Hepatic stellate cell (primary cell): ENCODE results near the gene TET3.
"Not testable (repeated sequence)": the region's sequence is repeated elsewhere in the genome, so short reads cannot be mapped to it uniquely, and the experiment has no call there.

Experiments
- DNase-seq: peaks from one replicate; pipeline ENCODE4 v3.0.0; 2011; ENCODE audit warnings: low spot score

Gene TET3

DNA sequence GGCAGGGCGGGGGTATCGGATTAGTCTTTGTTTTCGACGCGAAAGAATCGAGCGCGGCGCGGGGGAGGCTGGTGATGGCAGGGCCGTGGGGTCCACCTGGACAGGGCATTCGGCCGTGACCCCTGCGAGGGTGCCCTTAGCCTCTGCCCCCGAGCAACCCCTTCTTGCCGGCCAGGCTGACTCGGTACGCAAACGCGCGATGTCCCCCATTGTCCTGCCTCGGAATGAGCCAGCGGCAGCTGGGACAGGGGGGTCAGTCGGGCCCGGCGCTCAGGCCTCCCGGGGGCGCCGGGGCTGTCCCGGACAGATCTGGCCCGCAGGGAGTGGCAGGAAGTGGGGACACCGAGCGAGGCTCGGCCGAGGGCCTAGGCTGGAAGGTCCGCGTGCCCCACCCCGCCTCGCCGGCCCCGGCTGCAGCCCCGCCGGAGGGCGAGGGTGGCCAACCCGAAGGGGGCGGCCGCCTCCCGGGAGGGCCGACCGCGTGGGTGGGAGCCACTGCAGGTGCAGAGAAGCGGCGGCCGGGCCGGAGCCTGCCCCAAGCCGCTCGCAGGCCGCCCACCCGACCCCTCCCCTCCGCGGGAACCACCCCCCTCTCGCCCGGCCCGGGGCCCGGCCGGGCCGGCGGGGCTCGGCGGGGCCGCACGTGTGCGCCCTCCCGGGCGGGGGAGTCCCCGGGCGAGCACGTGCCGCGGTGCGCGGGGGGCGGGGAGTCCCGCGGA, at the start of gene TET3:
Gene TET3 (plus strand): TSS at position 708 of the 719 bp plus-strand sequence. CDS start 1,494 bp downstream, outside the sequence.
- DNase-seq: peak; percentile 32

DNA sequence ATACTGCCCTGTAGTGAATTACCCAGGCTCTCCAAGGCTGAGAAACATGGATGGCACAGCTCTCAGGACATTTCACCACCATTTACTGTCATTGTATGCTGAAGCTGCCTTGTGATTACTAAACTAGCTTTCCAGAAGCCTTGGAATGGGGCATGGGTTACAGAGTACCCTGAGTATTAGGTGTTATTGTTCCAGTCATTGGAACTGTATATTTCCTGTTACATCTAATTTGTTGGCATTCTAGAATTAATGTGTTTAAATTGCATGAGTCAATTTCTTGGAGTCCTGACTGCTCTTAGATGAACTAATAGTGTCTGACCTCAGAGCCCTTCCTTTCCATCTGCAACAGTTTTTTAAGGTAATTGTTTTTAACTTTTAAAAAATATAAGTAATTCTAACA, 49.1 kb upstream of the TET3 start:
- DNase-seq: no peak

DNA sequence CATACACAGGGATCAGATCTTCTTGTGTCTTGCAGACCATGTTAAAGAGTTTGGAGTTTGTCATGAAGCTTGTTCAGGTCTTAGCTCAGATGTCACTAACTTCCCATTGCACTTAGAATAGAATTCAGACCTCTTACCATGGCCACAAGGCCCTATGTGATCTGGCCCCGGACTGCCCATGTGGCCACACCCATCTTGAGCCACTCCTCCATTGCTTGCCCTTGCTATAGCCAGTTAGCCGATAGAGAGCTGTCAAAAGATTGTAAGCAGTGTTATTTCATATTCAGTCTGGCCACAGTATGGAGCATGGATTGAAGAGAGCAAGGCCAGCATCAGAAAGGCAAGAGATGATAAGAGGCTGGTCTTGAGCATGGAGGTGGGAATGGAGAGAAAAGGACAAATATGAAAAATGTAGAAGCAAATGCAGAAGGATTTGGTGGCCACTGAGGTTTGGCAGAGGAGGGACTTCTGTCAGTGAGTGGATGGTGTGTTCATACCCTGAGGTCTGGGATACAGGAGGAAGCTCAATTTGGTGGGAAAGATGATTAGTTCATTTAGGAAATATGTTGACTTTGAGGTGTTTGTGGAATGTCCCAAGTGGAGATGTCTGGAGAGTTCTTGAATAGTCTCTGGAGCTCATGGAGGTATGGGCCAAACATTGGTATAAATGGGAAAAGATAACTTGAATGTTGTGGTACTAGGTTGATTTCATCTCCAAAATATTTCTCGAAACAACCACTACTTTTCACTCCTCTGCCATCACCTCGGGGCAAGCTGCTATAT, 47.4 kb upstream of the TET3 start:
- DNase-seq: no peak

DNA sequence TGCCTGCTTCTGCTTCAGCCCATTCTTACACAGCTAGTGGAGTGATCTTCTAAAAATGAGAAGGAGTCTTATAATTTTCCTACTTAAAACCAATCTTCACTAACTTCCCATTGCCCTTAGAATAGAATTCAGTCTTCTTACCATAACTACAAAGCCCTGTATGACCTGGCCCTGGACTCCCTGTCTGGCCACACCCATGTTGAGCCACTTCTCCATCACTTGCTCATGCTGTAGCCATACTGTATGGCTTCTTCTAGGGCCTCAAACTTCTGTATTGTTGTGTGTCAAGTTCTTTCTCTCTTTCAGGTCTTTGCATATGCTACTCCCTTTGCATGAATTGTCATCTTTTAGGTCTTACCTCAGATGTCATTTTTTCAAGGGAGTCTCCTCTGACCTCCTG, 46.8 kb upstream of the TET3 start:
- no peak for DNase-seq

DNA sequence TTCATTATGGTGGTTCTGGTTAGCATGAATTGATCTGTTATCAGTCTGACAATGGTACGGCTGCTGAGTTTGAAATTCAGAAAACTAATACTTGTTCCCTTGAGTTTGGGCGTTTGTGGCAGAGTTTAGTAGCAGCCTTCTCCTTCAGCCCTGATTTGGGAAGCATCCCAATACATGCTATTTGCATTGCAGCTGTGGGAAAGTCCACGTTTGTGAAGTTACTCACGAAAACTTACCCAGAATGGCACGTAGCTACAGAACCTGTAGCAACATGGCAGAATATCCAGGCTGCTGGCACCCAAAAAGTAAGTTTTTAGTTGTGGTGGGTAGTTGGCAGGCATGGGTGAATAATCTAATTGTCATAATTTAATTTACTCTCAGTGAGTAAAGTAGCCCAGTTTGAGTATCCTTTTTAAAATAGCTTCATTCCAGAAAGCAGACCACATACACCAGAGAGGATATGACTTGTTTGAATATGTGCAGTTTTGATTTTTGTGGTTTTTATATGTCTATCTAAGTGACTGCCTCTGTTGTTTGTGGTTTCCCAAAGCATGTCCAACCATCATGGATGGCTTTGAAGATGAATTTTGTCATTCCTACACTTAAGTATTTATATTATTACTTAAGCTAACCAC, 45.9 kb upstream of the TET3 start:
- DNase-seq: peak; percentile 62

DNA sequence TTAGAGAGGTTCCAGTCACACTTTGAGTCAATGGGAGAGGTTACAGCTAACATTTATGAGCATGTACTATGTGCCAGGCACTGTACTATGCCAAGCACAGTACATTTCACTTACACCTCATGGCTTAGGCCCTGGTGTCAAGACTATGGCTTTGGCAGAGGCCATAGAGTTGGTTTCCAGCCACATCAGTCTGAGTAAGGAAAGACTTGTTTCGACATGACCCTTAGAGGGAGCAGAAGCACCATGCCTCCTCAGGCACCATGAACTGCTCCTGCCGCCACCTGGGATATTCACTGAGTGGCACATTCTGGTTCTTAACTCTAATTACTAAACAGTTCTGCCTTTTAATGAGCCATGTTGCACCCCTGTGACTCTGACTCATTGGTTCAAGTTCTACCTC, 45.3 kb upstream of the TET3 start:
- DNase-seq: peak; percentile 27

DNA sequence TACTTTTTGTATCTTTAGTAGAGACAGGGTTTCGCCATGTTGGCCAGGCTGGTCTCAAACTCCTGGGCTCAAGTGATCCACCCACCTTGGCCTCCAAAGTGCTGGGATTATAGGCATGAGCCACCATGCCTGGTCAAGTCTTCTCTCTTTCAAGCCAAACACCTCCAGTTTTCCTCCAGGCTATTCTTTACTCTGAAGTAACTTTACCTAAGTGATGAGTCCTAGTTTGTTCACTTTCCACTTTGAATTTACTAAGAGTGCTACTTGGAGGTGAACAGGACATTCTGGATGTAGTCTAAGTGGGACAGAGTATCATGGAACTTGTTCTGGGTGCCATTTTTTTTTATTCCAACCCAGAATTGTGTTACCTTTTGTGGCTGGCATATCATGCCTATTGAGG, 44.6 kb upstream of the TET3 start:
- not testable (repeated sequence) for DNase-seq

DNA sequence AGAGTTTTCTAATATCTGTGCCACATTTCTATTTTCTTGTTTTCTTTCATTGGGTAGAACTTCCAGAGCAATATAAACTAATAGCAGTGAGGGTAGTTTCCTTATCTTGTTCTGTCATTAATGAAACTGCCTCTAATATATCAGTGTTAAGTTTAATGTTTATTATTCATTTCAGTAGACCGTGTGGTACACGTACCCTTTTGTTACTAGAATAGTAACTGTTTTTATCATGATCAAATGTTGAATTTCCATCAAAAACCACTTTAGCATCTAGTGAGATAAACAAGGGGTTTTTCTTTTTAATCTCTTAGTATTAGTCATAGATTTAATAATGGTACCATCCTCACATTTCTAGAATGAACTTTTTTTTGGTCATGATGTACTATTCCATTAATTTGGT, 42.0 kb upstream of the TET3 start:
- no peak for DNase-seq

DNA sequence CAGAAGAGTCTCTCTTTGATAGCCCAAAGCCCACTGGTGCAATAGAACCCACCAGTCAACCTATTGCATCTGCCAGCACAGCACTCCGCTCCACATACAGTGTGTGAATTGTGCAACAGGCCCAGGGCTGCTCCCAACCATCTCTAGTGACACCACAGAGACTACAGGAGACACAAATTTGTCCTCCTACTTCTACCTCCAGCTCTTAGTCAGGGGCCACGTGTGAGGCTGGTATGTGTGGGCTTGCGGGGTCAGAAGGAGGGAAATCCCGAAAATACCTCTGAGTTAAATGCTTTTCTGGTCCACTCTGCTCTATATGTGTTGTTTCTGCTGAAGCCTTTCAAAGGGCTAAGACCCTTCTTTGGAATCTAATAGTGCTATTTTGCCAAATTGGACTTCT, 40.0 kb upstream of the TET3 start:
- DNase-seq: no peak

DNA sequence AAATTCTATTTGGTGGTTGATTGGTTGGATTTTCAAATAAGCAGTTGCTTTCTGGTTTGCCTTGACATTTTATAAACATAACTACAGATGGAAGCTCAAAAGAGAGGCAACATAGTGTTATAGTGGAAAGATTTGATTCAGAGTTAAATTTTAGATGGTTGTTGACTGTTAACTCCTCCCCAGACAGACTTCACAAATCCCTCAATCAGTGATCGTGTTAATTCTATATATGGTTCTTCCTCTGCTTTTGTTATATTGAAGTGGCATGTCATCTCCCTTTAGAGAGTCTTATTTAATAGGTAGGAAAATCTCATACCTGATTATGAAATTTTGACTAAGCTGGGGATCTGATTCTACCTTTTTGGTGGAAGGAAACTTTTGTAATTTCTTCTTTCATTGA, 38.5 kb upstream of the TET3 start:
- DNase-seq: no peak

DNA sequence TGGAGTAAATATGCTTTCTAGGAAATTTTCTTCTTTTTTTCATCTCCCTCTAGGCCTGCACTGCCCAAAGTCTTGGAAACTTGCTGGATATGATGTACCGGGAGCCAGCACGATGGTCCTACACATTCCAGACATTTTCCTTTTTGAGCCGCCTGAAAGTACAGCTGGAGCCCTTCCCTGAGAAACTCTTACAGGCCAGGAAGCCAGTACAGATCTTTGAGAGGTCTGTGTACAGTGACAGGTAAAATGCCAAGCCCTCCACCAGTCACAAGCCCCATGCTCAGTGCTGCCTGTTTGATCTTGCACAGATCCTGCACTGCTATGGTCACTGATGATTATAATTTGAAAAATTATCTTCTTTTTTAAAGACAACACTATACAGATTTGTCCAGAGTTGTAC, 38.0 kb upstream of the TET3 start:
- no peak for DNase-seq

DNA sequence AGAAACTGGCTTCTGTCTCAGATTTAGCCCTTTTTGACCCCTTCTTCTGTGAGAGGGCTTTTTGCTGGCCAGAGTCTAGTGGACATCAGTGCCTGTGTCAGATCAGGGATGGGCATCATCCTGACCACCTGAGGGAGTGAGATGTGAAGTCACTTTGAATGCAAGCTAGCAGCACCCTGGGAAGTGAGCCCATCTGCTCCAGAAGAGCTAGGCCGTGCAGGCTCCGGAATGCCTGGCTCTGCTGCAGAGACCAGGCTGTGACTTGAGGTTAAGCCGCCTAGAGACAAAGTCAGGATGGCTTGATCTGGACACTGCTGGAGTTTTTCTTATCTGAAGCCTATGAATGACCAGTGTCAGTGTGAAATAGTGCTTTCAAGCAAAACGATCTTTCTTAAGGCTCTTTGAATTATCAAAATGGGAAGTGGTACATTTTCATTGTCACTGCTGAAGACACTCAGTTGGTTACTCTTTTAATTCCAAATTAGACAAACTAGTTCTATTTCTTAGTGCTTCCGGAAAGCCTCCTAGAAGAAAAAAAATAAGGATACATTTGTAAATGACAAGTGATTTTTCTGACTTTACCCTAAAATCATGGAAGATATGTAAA, 37.2 kb upstream of the TET3 start:
- no peak for DNase-seq

DNA sequence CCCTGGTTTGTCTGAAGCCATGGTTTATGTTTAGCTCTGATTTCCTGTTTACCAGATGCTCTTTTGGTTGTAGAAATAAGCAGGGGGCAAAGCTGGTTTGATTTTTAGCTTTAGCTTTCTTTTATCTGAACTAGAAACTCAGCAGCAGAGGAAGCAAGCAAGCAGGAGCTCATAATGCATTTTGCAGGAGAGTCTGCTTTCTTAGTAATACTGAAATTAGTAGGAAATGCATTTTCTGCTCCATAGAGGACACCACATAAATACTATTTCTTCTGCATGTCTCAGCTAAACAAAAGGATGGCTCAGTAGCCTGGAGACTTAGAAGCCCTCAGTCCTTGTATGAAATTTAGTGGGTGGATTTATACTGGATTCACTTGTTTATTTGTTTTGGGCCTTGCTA, 34.9 kb upstream of the TET3 start:
- DNase-seq: no peak

DNA sequence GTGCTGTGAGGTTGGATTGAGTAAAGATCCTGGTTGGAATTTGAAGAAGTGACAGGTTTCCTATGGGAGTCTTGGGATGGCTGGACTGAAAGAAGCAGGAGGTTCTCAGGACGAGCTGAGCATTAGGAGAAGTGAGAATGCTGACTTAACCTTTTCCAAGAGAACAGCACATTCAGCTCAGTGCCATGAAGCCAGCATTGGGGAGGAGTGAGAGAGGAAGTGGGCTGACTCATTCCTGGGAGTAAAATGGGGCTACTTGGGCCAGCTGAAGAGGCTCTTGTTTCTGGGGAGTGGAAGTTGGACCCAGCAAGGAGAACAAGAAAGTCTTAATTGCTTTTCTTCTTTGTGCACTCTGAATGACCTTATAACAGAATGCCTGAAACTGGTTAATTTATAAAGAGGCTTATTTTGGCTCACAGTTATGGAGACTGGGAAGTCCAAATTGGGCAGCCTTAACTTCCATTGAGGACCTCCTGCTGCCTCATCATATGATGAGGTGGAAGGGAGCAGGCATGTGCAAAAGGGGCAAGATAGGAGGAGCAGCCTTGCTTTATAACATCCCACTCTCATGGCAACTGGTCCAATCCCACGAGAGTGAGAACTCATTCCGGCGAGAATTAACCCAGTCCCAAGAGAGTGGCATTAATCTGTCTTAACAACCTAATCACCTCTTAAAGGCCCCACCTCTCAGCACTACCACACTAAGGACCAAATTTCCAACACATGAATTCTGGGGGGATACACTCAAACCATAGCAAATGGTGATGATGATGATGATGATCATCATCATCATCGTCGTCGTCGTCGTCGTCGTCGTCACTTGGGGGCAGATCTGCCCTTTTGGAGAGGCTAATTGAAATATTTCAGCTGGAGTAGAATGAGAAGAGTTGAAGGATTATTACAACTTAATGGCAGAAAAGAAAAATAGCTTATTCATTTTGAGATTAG, 31.9 kb upstream of the TET3 start:
- peak; percentile 26 for DNase-seq

DNA sequence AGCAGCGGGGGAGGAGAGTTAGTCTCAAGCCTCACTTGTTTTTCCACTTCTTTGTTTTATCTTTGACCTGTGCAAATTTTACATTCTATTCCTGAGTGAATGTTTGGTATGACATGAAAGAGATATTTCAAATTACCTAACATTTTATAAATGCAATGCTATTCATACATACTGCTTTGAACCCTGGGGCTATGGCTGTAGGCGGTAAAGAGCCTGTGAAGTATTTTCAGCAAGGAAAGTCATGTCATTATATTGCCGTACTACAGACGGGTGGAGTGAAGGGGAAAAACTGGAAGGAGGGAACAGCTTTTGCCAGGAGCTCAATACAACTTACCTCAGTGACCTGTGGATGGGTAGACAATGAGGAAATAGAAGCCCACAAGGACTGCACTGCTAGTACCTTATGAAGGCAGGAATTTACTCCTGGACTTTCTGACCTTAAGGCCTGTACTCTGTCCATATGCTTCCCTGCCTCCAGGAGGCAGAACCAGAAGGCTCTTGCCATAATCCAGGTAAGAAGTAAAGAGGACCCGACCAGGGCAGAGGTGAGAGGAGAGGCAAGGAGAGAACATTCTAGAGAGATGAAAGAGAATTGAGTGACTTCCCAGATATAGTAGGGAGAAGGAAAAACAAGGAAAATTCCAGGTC, 28.4 kb upstream of the TET3 start:
- no peak for DNase-seq

DNA sequence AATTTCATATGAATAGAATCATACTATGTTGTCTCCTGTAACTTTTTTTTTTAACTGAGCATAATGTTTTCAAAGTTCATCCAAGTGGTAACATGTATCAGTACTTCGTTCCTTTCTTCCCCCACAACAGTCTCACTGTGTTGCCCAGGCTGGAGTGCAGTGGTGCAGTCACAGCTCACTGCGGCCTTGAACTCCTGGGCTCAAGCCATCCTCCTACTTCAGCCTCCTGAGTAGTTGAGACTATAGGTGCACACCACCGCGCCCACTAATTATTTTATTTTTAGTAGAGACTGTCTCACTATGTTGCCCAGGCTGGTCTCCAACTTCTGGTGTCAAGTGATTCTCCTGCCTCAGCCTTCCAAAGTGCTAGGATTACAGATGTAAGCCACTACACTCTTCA, 23.4 kb upstream of the TET3 start:
- DNase-seq: no peak

DNA sequence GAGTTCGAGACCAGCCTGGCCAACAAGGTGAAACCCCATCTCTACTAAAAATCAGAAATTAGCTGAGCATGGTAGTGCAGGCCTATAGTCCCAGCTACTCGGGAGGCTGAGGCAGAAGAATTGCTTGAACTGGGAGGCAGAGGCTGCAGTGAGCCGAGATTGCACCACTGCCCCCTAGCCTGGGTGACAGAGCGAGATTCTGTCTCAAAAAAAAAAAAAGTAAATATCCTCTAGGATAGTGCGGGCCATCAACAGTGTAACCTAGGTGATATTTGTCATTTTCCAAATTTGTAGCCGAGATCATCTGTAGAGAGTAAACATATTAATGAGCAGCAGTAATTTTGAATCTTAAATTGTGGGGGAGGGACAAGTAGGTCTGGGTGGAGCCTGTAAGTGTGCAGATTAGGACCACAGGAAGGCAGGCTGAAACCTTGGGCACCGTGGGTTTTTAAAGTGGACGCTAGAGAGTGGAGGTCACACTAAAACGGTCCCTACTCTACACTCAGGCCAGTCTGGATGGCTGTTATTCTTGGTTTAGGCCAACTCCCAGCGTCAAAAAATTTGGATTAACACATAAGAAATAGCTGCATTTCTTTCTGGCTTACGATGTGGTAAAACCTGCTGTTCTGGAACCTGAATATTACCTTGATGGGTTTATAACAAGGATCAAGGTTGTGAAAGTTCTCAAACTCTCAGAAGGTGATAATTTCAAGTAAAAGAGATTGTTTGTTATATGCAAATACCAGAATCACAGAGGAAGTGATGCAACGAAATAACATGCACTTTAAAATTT, 22.7 kb upstream of the TET3 start:
- DNase-seq: no peak

DNA sequence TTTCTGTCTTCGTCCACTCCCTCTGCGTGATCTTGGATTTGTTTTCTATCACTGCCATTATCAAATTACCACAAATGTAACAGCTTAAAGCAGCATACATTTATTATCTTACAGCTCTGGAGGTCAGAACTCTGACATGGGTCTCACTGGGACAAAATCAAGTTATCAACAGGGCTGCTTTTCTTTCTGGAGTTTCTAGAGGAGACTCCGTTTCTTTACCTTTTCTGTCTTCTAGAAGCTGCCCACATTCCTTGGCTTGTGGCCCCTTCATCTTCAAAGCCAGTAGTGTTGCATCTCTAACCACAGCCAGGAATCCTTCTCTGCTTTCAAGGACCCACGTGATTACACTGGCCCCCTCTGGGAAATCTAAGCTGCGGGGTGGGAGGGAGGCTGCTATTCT, 21.9 kb upstream of the TET3 start:
- DNase-seq: no peak

DNA sequence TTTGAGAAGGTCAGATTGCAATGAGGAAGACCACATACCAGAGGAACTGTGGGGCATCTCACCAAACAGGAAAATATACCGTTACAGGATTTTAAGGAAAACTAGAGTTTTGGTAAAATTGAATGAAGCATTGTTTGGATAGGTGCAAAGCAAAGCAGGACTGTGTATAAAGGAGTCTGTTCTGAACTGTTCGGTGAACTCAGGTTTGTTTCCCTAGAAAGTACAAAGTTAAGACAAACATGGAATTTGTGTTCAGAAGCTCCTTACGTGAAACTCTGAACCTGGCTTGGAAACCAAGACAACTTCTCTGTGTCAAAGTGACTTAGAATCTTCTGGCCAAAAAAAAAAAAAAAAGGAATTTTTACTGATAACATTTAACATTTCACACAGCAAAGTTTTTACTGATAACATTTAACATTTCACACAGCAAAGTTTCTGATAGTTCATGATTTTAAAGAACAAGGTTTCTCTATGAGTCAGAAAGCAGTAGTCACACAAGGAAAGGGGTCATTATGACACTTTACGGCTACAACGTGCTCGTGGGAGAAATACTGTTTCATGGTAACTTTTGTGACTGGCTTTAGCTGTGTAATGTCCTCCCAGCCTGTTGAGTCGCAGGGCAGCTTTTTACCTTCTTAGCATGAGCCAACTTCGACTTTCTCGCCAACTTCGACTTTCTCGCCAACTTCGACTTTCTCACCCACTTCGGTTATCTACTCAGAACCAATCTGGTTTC, 21.2 kb upstream of the TET3 start:
- DNase-seq: no peak

DNA sequence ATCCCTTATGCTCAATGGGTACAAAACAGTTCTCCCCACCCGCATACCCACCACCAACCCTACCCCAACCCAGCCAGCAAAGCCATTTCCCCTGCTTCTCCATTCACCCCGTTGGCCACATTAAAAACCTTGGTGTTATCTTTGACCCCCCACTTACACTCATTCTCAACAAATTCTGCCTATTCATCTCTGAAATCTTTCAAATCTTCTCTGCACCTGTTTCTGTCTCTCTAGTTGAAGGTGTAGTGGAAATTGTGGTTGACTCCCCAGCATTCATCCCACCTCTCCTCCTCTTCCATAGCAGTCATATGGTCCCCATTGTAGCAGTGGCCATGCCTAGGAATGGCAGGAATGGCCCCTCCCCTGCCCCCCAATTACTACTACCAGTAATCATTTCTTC, 20.5 kb upstream of the TET3 start:
- no peak for DNase-seq
